HCT116 (cell line): Measurements from ENCODE around the gene TCP10L. TPM values are rescaled to one million over a fixed set of nuclear protein-coding genes. Genes with fewer than 3 reads are reported as not detected.

Source experiments
- ATAC-seq: fragments of 200-7000 bp; cut with Tn5 transposase; 2 replicates; pipeline ENCODE4 v1.9.1; 2020; ENCODE audit warnings: mild to moderate bottlenecking, moderate library complexity
- BruUV-seq: library from RNA; stranded (reverse); fragments of 400-500 nt; replicated peaks from 2 replicates; lab custom pipeline; 2021; lab: Mats Ljungman, UMichigan
- CTCF ChIA-PET: fragments of 300-600 bp; sonication (Branson Sonifier 250); formaldehyde crosslinking; loops from one replicate; lab custom pipeline; 2021; ENCODE audit warnings: antibody characterized with exemption; lab: Charles Lee
- POLR2A ChIA-PET: fragments of 300-600, 350-600 bp; sonication (Branson Sonifier 250); formaldehyde crosslinking; loops from one replicate; lab custom pipeline; 2021; ENCODE audit warnings: antibody characterized with exemption; lab: Charles Lee
- RAD21 ChIA-PET, 2 experiments: fragments of 300-600 bp; sonication (Branson Sonifier 250); formaldehyde crosslinking; loops; one replicate each; lab custom pipeline; 2023; ENCODE audit warnings: low total read pairs in 2 of 2; ENCODE audit not compliant: uncharacterized antibody in 2 of 2, unreplicated experiment in 2 of 2, low non-redundant PET in 1 of 2; lab: Charles Lee
- DNase-seq: peaks from one replicate; pipeline ENCODE4 v3.0.0-alpha.2; 2010; ENCODE audit warnings: low read depth, low spot score
- H2AFZ ChIP-seq: fragments of 200-600 bp; shearing (Covaris generic), sonication (generic); 2 replicates; pipeline ENCODE4 v1.6.1; 2017; ENCODE audit warnings: low read depth, mixed run types, mixed read lengths, antibody characterized with exemption, low read length; ENCODE audit not compliant: poor library complexity, severe bottlenecking
- H3K27ac ChIP-seq: 2 replicates; pipeline ENCODE4 v1.5.1; 2012; ENCODE audit warnings: low read depth, low read length
- H3K27me3 ChIP-seq: fragments of 200-600 bp; sonication (generic); 2 replicates; pipeline ENCODE4 v1.6.1; 2016; ENCODE audit warnings: mixed run types, low read length, mixed read lengths; ENCODE audit not compliant: insufficient read depth
- H3K36me3 ChIP-seq, 2 experiments: fragments of 200-500 bp in 1 of 2; fragments of 200-600 bp in 1 of 2; sonication (Bioruptor generic) in 1 of 2; sonication (generic) in 1 of 2; 2 replicates each; pipeline versions ENCODE4 v1.5.1 to v1.6.1; 2014 to 2016; ENCODE audit warnings: low read length in 2 of 2, inconsistent platforms in 1 of 2, mixed read lengths in 1 of 2, mixed run types in 1 of 2; ENCODE audit not compliant: insufficient read depth in 2 of 2, control insufficient read depth in 1 of 2
- H3K4me1 ChIP-seq, 2 experiments: fragments of 200-600 bp in 1 of 2; sonication (generic) in 1 of 2; 2 replicates each; pipeline versions ENCODE4 v1.5.1 to v1.6.1; 2012 to 2017; ENCODE audit warnings: low read length in 2 of 2, inconsistent platforms in 1 of 2, mild to moderate bottlenecking in 1 of 2, mixed read lengths in 1 of 2, mixed run types in 1 of 2, moderate library complexity in 1 of 2; ENCODE audit not compliant: insufficient read depth in 2 of 2, control insufficient read depth in 1 of 2
- H3K4me2 ChIP-seq: fragments of 200-600 bp; sonication (generic); 2 replicates; pipeline ENCODE4 v1.6.1; 2017; ENCODE audit warnings: mixed run types, low read length, mixed read lengths
- H3K4me3 ChIP-seq, 2 experiments: fragments of 200-600 bp in 1 of 2; sonication (generic) in 1 of 2; replicated peaks in 1 of 2; 2 replicates each; pipeline ENCODE4 v1.5.1; 2011 to 2016; ENCODE audit warnings: low read length in 2 of 2, control low read depth in 1 of 2, low read depth in 1 of 2, mild to moderate bottlenecking in 1 of 2, mixed read lengths in 1 of 2, mixed run types in 1 of 2
- H3K79me2 ChIP-seq: fragments of 200-600 bp; sonication (generic); 2 replicates; pipeline ENCODE4 v1.6.1; 2017; ENCODE audit warnings: mild to moderate bottlenecking, mixed run types, low read length, moderate library complexity, mixed read lengths; ENCODE audit not compliant: insufficient read depth
- H3K9ac ChIP-seq: fragments of 200-600 bp; sonication (generic); 2 replicates; pipeline ENCODE4 v1.6.1; 2016; ENCODE audit warnings: low read length, mixed read lengths
- H3K9me2 ChIP-seq: fragments of 200-600 bp; sonication (generic), shearing (Covaris generic); 2 replicates; pipeline ENCODE4 v1.6.1; 2017; ENCODE audit warnings: mixed run types, mild to moderate bottlenecking, moderate library complexity; ENCODE audit not compliant: insufficient read depth
- H3K9me3 ChIP-seq, 2 experiments: fragments of 200-500 bp in 1 of 2; fragments of 200-600 bp in 1 of 2; sonication (Bioruptor generic) in 1 of 2; sonication (generic) in 1 of 2; 2 replicates each; pipeline ENCODE4 v1.6.1; 2014 to 2017; ENCODE audit warnings: low read length in 2 of 2, mixed read lengths in 2 of 2, inconsistent platforms in 1 of 2, low read depth in 1 of 2, mild to moderate bottlenecking in 1 of 2, mixed run types in 1 of 2, moderate library complexity in 1 of 2; ENCODE audit not compliant: control insufficient read depth in 1 of 2, insufficient read depth in 1 of 2
- H4K20me1 ChIP-seq: fragments of 200-600 bp; sonication (generic), shearing (Covaris generic); 2 replicates; pipeline ENCODE4 v1.6.1; 2017; ENCODE audit warnings: mixed run types, mild to moderate bottlenecking, moderate library complexity; ENCODE audit not compliant: insufficient read depth
- CBX3 ChIP-seq: IDR thresholded peaks from 2 replicates; pipeline ENCODE4 v1.6.1; 2012; ENCODE audit warnings: low read depth
- CTCF ChIP-seq, 3 experiments: fragments of 200-600 bp in 1 of 3; sonication (generic) in 1 of 3; IDR thresholded peaks in 2 of 3; conservative IDR thresholded peaks in 1 of 3; 2 replicates each; pipeline ENCODE4 v1.5.1; 2012 to 2017; ENCODE audit warnings: low read depth in 2 of 3, low read length in 2 of 3, antibody characterized with exemption in 1 of 3, borderline replicate concordance in 1 of 3, control low read depth in 1 of 3, mild to moderate bottlenecking in 1 of 3, mixed read lengths in 1 of 3, mixed run types in 1 of 3, moderate library complexity in 1 of 3; ENCODE audit not compliant: insufficient read depth in 1 of 3
- EZH2phosphoT487 ChIP-seq: fragments of 200-600 bp; IDR thresholded peaks from 2 replicates; pipeline ENCODE4 v1.6.1; 2018; ENCODE audit warnings: antibody characterized with exemption, borderline replicate concordance
- JUND ChIP-seq: IDR thresholded peaks from 2 replicates; pipeline ENCODE4 v1.6.1; 2012
- POLR2A ChIP-seq: IDR thresholded peaks from 2 replicates; pipeline ENCODE4 v1.7.0; 2011; ENCODE audit warnings: borderline replicate concordance; ENCODE audit not compliant: insufficient read depth, insufficient read length; ENCODE audit errors: extremely low read depth
- RAD21 ChIP-seq: IDR thresholded peaks from 2 replicates; pipeline ENCODE4 v1.6.1; 2012; ENCODE audit warnings: low read depth, mild to moderate bottlenecking
- YY1 ChIP-seq: IDR thresholded peaks from 2 replicates; pipeline ENCODE4 v1.6.1; 2011; ENCODE audit warnings: low read length, low read depth, moderate library complexity, mild to moderate bottlenecking; ENCODE audit not compliant: insufficient replicate concordance; ENCODE audit errors: extremely low read depth
- ZBTB33 ChIP-seq: IDR thresholded peaks from 2 replicates; pipeline ENCODE4 v1.6.1; 2011; ENCODE audit warnings: mild to moderate bottlenecking, low read length, moderate library complexity; ENCODE audit not compliant: insufficient replicate concordance; ENCODE audit errors: extremely low read depth
- ZFX ChIP-seq: fragments of 450-650 bp; IDR thresholded peaks from 2 replicates; pipeline ENCODE4 v1.6.1; 2017
- ZNF274 ChIP-seq: fragments of 200-500 bp; sonication (Bioruptor generic); IDR thresholded peaks from 2 replicates; pipeline ENCODE4 v1.6.1; 2014; ENCODE audit warnings: mild to moderate bottlenecking, low read depth, low read length, inconsistent platforms
- intact Hi-C: fragments of 100-400 bp; cut with micrococcal nuclease; formaldehyde crosslinking; loops from 2 replicates; pipeline ENCODE4 v1.10.0; 2022
- total RNA-seq: library from RNA; stranded (reverse); gene quantifications from one replicate; pipeline ENCODE4 v1.2.1, GENCODE V29; 2021; ENCODE audit not compliant: unreplicated experiment
- TF ChIP-seq, protein P1 (sequence below): IDR thresholded peaks from 2 replicates; pipeline ENCODE4 v1.6.1; 2012; ENCODE audit warnings: low read depth
- TF ChIP-seq, protein P2 (sequence below): IDR thresholded peaks from 2 replicates; pipeline ENCODE4 v1.6.1; 2012

TCP10L gene
- total RNA-seq, 1 experiment from 2014 or later: 0.07 TPM

DNA sequence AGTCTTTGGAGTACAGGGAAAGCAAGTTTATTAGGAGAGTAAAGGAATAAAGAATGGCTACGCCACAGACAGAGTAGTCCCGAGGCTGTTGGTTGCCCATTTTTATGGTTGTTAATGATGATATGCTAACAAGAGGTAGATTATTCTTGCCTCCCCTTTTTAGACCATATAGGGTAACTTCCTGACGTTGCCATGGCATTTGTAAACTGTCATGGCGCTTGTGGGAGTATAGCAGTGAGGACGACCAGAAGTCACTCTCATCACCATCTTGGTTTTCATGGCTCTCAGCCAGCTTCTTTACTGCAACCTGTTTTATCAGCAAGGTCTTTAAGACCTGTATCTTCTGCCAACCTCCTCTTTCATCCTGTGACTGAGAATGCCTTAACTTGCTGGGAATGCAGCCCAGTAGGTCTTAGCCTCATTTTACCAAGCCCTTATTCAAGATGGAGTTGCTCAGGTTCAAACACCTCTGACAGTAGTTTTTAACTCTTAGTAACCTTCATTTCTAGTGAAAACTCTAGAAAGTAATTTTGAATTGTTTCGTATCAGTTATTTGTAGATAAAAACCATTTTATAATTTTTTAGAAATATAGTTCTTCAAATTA, 26.2 kb downstream of the TCP10L start:
- TF ChIP-seq CBX3: no peak
- TF ChIP-seq POLR2A: no peak
- TF ChIP-seq JUND: no peak
- no peak for TF ChIP-seq ZFX
- TF ChIP-seq CTCF (IDR thresholded peaks at IDR 0.05 in 2 of 3, conservative IDR thresholded peaks at IDR 0.05 in 1 of 3; ENCODE audit: borderline replicate concordance in 1 of 3, insufficient read depth in 1 of 3, low read depth in 2 of 3, low read length in 2 of 3): no peak
- no peak for TF ChIP-seq ZBTB33
- TF ChIP-seq RAD21: no peak
- TF ChIP-seq, protein P1, sequence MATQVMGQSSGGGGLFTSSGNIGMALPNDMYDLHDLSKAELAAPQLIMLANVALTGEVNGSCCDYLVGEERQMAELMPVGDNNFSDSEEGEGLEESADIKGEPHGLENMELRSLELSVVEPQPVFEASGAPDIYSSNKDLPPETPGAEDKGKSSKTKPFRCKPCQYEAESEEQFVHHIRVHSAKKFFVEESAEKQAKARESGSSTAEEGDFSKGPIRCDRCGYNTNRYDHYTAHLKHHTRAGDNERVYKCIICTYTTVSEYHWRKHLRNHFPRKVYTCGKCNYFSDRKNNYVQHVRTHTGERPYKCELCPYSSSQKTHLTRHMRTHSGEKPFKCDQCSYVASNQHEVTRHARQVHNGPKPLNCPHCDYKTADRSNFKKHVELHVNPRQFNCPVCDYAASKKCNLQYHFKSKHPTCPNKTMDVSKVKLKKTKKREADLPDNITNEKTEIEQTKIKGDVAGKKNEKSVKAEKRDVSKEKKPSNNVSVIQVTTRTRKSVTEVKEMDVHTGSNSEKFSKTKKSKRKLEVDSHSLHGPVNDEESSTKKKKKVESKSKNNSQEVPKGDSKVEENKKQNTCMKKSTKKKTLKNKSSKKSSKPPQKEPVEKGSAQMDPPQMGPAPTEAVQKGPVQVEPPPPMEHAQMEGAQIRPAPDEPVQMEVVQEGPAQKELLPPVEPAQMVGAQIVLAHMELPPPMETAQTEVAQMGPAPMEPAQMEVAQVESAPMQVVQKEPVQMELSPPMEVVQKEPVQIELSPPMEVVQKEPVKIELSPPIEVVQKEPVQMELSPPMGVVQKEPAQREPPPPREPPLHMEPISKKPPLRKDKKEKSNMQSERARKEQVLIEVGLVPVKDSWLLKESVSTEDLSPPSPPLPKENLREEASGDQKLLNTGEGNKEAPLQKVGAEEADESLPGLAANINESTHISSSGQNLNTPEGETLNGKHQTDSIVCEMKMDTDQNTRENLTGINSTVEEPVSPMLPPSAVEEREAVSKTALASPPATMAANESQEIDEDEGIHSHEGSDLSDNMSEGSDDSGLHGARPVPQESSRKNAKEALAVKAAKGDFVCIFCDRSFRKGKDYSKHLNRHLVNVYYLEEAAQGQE: no peak
- TF ChIP-seq ZNF274: no peak
- TF ChIP-seq YY1: no peak
- TF ChIP-seq, protein P2, sequence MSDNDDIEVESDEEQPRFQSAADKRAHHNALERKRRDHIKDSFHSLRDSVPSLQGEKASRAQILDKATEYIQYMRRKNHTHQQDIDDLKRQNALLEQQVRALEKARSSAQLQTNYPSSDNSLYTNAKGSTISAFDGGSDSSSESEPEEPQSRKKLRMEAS: no peak
- no peak for TF ChIP-seq EZH2phosphoT487
- Histone ChIP-seq H3K4me2 (no peak overlapping the region), H3K9ac (no peak overlapping the region), H3K79me2 (no peaks in the 10 kb centered on the region), H3K4me1 (no peaks in the 10 kb centered on the region), H3K4me3 (no peak overlapping the region), H3K36me3 (no peaks in the 10 kb centered on the region), H2AFZ (no peak overlapping the region), H3K9me2 (no peaks in the 10 kb centered on the region), H3K9me3 (no peaks in the 10 kb centered on the region; a peak in 1 of 4 replicates), H3K27ac (no peak overlapping the region), H3K27me3 (no peaks in the 10 kb centered on the region), H4K20me1 (no peaks in the 10 kb centered on the region)
- ChIA-PET CTCF (no interaction called here), RAD21 (no interaction called here), POLR2A (no interaction called here)
- intact Hi-C loops: no loop called here
- no peak for DNase-seq
- ATAC-seq: no peak
- no TSS peak for BruUV-seq
